ENCODE data around the gene RSPO1. TPM values are rescaled to one million over a fixed set of nuclear protein-coding genes. Genes with fewer than 3 reads are reported as not detected.

The RSPO1 gene
- polyA plus RNA-seq, 1 of the 3 experiments (the other 2 are of a cell fraction): 0.03 TPM

DNA sequence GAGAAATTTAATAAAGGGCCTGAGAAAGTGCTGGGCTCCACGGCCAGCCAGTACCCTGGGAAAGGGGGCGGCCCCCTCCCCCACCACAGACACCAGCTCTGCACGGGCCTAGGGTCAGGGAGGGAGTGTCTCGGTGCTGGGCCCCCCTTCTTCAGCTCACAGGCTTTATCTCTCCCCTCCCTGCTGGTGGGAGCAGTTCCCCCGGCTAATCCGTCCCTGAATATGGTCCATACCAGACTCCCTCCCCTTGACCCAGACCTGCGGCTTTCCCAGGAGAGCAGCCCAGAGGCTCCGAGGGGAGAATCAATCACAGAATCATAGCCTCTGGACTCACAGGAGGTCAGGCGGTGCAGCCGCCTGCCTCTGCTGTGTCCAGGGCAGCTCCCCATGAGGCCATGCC lies 26.0 kb upstream of the RSPO1 start:
- POLR2A ChIA-PET: no interaction called here
- WGBS (ENCODE audit: low lambda C conversion rate): 33% methylated on average over 5 of the region's 10 CpGs
- Histone ChIP-seq H3K4me3 (ENCODE audit: low read depth in 2 of 2, low read length in 1 of 2) (no peak overlapping the region), H3K36me3 (replicated peaks in 1 of 2; ENCODE audit: control insufficient read depth in 1 of 2, insufficient read depth in 2 of 2, low read length in 1 of 2) (no peaks in the 10 kb centered on the region), H3K27me3 (ENCODE audit: insufficient read depth) (no peaks in the 10 kb centered on the region), H2AFZ (ENCODE audit: low read depth) (no peak overlapping the region), H3F3A (replicated peaks; ENCODE audit: insufficient read depth) (no peaks in the 10 kb centered on the region), H3K9ac (no peak overlapping the region), H3K27ac (ENCODE audit: low read depth in 2 of 2, low read length in 1 of 2) (no peak overlapping the region), H3K4me2 (no peak overlapping the region), H4K20me1 (ENCODE audit: insufficient read depth) (no peaks in the 10 kb centered on the region), H3K9me3 (no peaks in the 10 kb centered on the region), H3K4me1 (ENCODE audit: control insufficient read depth in 1 of 2, insufficient read depth in 2 of 2, low read depth in 1 of 2, low read length in 1 of 2) (peaks cover 0 to 15% of the 10 kb centered on the region in 2 experiments; a peak in 1 of 4 replicates), H3K9me2 (no peaks in the 10 kb centered on the region), H3K79me2 (ENCODE audit: insufficient read depth) (no peaks in the 10 kb centered on the region)
- peak; percentile 45 for DNase-seq
- TF ChIP-seq MEF2A (IDR thresholded peaks at IDR 0.05; ENCODE audit: borderline replicate concordance, low read depth) (no peak), TCF12 (IDR thresholded peaks at IDR 0.05) (no peak), FOXJ3 (CRISPR knock-in tag; IDR thresholded peaks at IDR 0.05) (no peak)
- TF ChIP-seq, protein P1, sequence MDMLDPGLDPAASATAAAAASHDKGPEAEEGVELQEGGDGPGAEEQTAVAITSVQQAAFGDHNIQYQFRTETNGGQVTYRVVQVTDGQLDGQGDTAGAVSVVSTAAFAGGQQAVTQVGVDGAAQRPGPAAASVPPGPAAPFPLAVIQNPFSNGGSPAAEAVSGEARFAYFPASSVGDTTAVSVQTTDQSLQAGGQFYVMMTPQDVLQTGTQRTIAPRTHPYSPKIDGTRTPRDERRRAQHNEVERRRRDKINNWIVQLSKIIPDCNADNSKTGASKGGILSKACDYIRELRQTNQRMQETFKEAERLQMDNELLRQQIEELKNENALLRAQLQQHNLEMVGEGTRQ (IDR thresholded peaks at IDR 0.05; ENCODE audit: borderline replicate concordance, low read depth, low read length): no peak
- TF ChIP-seq, protein P2, sequence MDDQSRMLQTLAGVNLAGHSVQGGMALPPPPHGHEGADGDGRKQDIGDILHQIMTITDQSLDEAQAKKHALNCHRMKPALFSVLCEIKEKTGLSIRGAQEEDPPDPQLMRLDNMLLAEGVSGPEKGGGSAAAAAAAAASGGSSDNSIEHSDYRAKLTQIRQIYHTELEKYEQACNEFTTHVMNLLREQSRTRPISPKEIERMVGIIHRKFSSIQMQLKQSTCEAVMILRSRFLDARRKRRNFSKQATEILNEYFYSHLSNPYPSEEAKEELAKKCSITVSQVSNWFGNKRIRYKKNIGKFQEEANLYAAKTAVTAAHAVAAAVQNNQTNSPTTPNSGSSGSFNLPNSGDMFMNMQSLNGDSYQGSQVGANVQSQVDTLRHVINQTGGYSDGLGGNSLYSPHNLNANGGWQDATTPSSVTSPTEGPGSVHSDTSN (IDR thresholded peaks at IDR 0.05): no peak
- CTCF ChIA-PET: interaction anchor here (2.1 to 8.4 kb wide), 2 partner anchors 21 to 58 kb away, joined by 11 to 56 read pairs; no protein-coding TSS in a partner anchor

DNA sequence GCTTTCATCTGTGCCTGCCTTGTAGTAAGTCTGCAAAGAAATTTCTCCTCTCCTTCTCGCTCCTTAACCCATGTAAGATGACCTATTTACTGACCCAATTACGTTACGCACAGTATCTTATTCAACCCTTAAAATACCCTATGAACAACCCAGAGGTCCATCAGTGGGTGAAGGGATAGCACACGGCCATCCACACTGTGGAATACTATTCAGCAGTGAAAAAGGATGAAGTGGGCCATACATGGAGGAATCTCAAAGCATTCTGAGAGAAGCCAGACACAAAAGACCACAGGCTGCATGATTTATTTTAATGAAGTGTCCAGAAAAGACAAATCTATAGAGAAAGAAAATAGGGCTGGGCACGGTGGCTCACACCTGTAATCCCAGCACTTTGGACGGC lies 23.8 kb upstream of the RSPO1 start:
- H3K36me3 ChIP-seq (replicated peaks in 1 of 2; ENCODE audit: control insufficient read depth in 1 of 2, insufficient read depth in 2 of 2, low read length in 1 of 2): no peaks in the 10 kb centered on the region
- CTCF ChIA-PET: interaction anchor here (1.4 kb wide), 1 partner anchor 23 kb away, joined by 3 read pairs; no protein-coding TSS in a partner anchor
- WGBS (ENCODE audit: low lambda C conversion rate): 62% methylated on average over 6 of the region's 6 CpGs
- H3K4me1 ChIP-seq (ENCODE audit: control insufficient read depth in 1 of 2, insufficient read depth in 2 of 2, low read depth in 1 of 2, low read length in 1 of 2): peaks cover 0 to 15% of the 10 kb centered on the region in 2 experiments; a peak in 1 of 4 replicates
- no peaks in the 10 kb centered on the region for H3K79me2 ChIP-seq (ENCODE audit: insufficient read depth)
- no peak overlapping the region for H3K4me3 ChIP-seq (ENCODE audit: low read depth in 2 of 2, low read length in 1 of 2)
- no peaks in the 10 kb centered on the region for H3K9me3 ChIP-seq
- H3K4me2 ChIP-seq: no peak overlapping the region
- TF ChIP-seq NFIC (IDR thresholded peaks at IDR 0.05; ENCODE audit: borderline replicate concordance): no peak
- TF ChIP-seq, protein P3, sequence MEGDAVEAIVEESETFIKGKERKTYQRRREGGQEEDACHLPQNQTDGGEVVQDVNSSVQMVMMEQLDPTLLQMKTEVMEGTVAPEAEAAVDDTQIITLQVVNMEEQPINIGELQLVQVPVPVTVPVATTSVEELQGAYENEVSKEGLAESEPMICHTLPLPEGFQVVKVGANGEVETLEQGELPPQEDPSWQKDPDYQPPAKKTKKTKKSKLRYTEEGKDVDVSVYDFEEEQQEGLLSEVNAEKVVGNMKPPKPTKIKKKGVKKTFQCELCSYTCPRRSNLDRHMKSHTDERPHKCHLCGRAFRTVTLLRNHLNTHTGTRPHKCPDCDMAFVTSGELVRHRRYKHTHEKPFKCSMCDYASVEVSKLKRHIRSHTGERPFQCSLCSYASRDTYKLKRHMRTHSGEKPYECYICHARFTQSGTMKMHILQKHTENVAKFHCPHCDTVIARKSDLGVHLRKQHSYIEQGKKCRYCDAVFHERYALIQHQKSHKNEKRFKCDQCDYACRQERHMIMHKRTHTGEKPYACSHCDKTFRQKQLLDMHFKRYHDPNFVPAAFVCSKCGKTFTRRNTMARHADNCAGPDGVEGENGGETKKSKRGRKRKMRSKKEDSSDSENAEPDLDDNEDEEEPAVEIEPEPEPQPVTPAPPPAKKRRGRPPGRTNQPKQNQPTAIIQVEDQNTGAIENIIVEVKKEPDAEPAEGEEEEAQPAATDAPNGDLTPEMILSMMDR (IDR thresholded peaks at IDR 0.05): no peak
- no peak for TF ChIP-seq POLR2AphosphoS5 (IDR thresholded peaks at IDR 0.05; ENCODE audit: low read depth, low read length)
- TF ChIP-seq, protein P4, sequence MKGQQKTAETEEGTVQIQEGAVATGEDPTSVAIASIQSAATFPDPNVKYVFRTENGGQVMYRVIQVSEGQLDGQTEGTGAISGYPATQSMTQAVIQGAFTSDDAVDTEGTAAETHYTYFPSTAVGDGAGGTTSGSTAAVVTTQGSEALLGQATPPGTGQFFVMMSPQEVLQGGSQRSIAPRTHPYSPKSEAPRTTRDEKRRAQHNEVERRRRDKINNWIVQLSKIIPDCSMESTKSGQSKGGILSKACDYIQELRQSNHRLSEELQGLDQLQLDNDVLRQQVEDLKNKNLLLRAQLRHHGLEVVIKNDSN (IDR thresholded peaks at IDR 0.05; ENCODE audit: borderline replicate concordance, low read depth): no peak
- TF ChIP-seq, protein P5, sequence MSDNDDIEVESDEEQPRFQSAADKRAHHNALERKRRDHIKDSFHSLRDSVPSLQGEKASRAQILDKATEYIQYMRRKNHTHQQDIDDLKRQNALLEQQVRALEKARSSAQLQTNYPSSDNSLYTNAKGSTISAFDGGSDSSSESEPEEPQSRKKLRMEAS (IDR thresholded peaks at IDR 0.05; ENCODE audit: low read depth): no peak
- no peak for TF ChIP-seq TCF12 (IDR thresholded peaks at IDR 0.05)
- TF ChIP-seq NRF1 (IDR thresholded peaks at IDR 0.05; ENCODE audit: low read depth, low read length): no peak
- TF ChIP-seq RAD21 (IDR thresholded peaks at IDR 0.05; ENCODE audit: low read length): no peak
- TF ChIP-seq FOSL2 (IDR thresholded peaks at IDR 0.05; ENCODE audit: borderline replicate concordance, low read depth): no peak
- TF ChIP-seq, protein P6, sequence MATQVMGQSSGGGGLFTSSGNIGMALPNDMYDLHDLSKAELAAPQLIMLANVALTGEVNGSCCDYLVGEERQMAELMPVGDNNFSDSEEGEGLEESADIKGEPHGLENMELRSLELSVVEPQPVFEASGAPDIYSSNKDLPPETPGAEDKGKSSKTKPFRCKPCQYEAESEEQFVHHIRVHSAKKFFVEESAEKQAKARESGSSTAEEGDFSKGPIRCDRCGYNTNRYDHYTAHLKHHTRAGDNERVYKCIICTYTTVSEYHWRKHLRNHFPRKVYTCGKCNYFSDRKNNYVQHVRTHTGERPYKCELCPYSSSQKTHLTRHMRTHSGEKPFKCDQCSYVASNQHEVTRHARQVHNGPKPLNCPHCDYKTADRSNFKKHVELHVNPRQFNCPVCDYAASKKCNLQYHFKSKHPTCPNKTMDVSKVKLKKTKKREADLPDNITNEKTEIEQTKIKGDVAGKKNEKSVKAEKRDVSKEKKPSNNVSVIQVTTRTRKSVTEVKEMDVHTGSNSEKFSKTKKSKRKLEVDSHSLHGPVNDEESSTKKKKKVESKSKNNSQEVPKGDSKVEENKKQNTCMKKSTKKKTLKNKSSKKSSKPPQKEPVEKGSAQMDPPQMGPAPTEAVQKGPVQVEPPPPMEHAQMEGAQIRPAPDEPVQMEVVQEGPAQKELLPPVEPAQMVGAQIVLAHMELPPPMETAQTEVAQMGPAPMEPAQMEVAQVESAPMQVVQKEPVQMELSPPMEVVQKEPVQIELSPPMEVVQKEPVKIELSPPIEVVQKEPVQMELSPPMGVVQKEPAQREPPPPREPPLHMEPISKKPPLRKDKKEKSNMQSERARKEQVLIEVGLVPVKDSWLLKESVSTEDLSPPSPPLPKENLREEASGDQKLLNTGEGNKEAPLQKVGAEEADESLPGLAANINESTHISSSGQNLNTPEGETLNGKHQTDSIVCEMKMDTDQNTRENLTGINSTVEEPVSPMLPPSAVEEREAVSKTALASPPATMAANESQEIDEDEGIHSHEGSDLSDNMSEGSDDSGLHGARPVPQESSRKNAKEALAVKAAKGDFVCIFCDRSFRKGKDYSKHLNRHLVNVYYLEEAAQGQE (IDR thresholded peaks at IDR 0.05; ENCODE audit: low read depth, low read length): no peak
- no peak overlapping the region for H2AFZ ChIP-seq (ENCODE audit: low read depth)
- no peaks in the 10 kb centered on the region for H3K27me3 ChIP-seq (ENCODE audit: insufficient read depth)
- no peak for DNase-seq
- no peaks in the 10 kb centered on the region for H4K20me1 ChIP-seq (ENCODE audit: insufficient read depth)
- H3K27ac ChIP-seq (ENCODE audit: low read depth in 2 of 2, low read length in 1 of 2): no peak overlapping the region
- POLR2A ChIA-PET: no interaction called here
- H3K9me2 ChIP-seq: no peaks in the 10 kb centered on the region
- H3F3A ChIP-seq (replicated peaks; ENCODE audit: insufficient read depth): no peaks in the 10 kb centered on the region
- no peak overlapping the region for H3K9ac ChIP-seq
